WTC11 (cell line): ENCODE data around the gene CARMIL1. TPM values are rescaled to one million over a fixed set of nuclear protein-coding genes. Genes with fewer than 3 reads are reported as not detected.

Experiments used
- ATAC-seq: fragments of 200-7000 bp; cut with Tn5 transposase; 2 replicates; pipeline ENCODE4 v1.10.0; 2021; ENCODE audit warnings: mild to moderate bottlenecking, moderate library complexity
- CTCF ChIA-PET: fragments of 300-600 bp; sonication (Branson Sonifier 250); formaldehyde crosslinking; loops from one replicate; lab custom pipeline; 2021; ENCODE audit warnings: antibody characterized with exemption; lab: Charles Lee
- POLR2A ChIA-PET: fragments of 350-600 bp; sonication (Branson Sonifier 250); formaldehyde crosslinking; loops from one replicate; lab custom pipeline; 2021; ENCODE audit warnings: antibody characterized with exemption; lab: Charles Lee
- DNase-seq: peaks from one replicate; pipeline ENCODE4 v3.0.0; 2021; ENCODE audit warnings: low spot score
- H3K27ac Mint-ChIP-seq: 2 replicates; pipeline ENCODE4 v1.8.0; 2021; ENCODE audit warnings: mixed read lengths
- H3K27me3 Mint-ChIP-seq: 2 replicates; pipeline ENCODE4 v1.8.0; 2021; ENCODE audit warnings: low read depth, mild to moderate bottlenecking, moderate library complexity, mixed read lengths
- H3K36me3 Mint-ChIP-seq: 2 replicates; pipeline ENCODE4 v1.8.0; 2021; ENCODE audit warnings: mixed read lengths
- H3K4me1 Mint-ChIP-seq: 2 replicates; pipeline ENCODE4 v1.8.0; 2022; ENCODE audit warnings: mixed read lengths
- H3K4me3 Mint-ChIP-seq: 2 replicates; pipeline ENCODE4 v1.8.0; 2021; ENCODE audit warnings: mild to moderate bottlenecking, moderate library complexity, mixed read lengths
- H3K9me3 Mint-ChIP-seq: 2 replicates; pipeline ENCODE4 v1.8.0; 2021; ENCODE audit warnings: mixed read lengths
- AFF4 ChIP-seq: sonication (generic); formaldehyde crosslinking; IDR thresholded peaks from 2 replicates; pipeline ENCODE4 v1.8.1; 2023; ENCODE audit warnings: mild to moderate bottlenecking, missing genetic modification reagents, borderline replicate concordance
- ARID4B ChIP-seq: sonication (generic); formaldehyde crosslinking; IDR thresholded peaks from 2 replicates; pipeline ENCODE4 v1.8.0; 2023; ENCODE audit warnings: missing genetic modification reagents, mild to moderate bottlenecking, borderline replicate concordance
- ATF1 ChIP-seq: sonication (generic); formaldehyde crosslinking; IDR thresholded peaks from 2 replicates; pipeline ENCODE4 v1.8.1; 2023; ENCODE audit warnings: mild to moderate bottlenecking, moderate library complexity, missing genetic modification reagents
- ATF2 ChIP-seq: sonication (generic); formaldehyde crosslinking; IDR thresholded peaks from 2 replicates; pipeline ENCODE4 v1.8.1; 2022; ENCODE audit warnings: low read depth, missing genetic modification reagents, borderline replicate concordance
- CREB1 ChIP-seq: sonication (generic); formaldehyde crosslinking; IDR thresholded peaks from 2 replicates; pipeline ENCODE4 v1.8.0; 2023; ENCODE audit warnings: mild to moderate bottlenecking, missing genetic modification reagents
- E2F4 ChIP-seq: sonication (generic); formaldehyde crosslinking; IDR thresholded peaks from 2 replicates; pipeline ENCODE4 v1.8.1; 2022; ENCODE audit warnings: low read depth, mild to moderate bottlenecking, moderate library complexity, missing genetic modification reagents, borderline replicate concordance
- E2F5 ChIP-seq: sonication (generic); formaldehyde crosslinking; IDR thresholded peaks from 2 replicates; pipeline ENCODE4 v1.8.1; 2022; ENCODE audit warnings: mild to moderate bottlenecking, moderate library complexity, missing genetic modification reagents
- ELF4 ChIP-seq: sonication (generic); formaldehyde crosslinking; IDR thresholded peaks from 2 replicates; pipeline ENCODE4 v1.8.1; 2022; ENCODE audit warnings: low read depth, mild to moderate bottlenecking, moderate library complexity, missing genetic modification reagents
- ETV6 ChIP-seq: sonication (generic); formaldehyde crosslinking; IDR thresholded peaks from 2 replicates; pipeline ENCODE4 v1.8.1; 2022; ENCODE audit warnings: mild to moderate bottlenecking, missing genetic modification reagents
- GABPB1 ChIP-seq: sonication (generic); formaldehyde crosslinking; IDR thresholded peaks from 2 replicates; pipeline ENCODE4 v1.8.1; 2023; ENCODE audit warnings: mild to moderate bottlenecking, missing genetic modification reagents
- HMGXB4 ChIP-seq: sonication (generic); formaldehyde crosslinking; IDR thresholded peaks from 2 replicates; pipeline ENCODE4 v1.8.1; 2023; ENCODE audit warnings: mild to moderate bottlenecking, moderate library complexity, missing genetic modification reagents
- JAZF1 ChIP-seq: fragments of 250-450 bp; sonication (Bioruptor Pico); IDR thresholded peaks from 2 replicates; pipeline ENCODE4 v1.9.0; 2021; ENCODE audit warnings: moderate library complexity, mild to moderate bottlenecking, inconsistent platforms
- KAT7 ChIP-seq: sonication (generic); formaldehyde crosslinking; IDR thresholded peaks from 2 replicates; pipeline ENCODE4 v1.8.1; 2023; ENCODE audit warnings: missing genetic modification reagents, mild to moderate bottlenecking, borderline replicate concordance
- MXD4 ChIP-seq: fragments of 250-450 bp; sonication (Bioruptor Pico); IDR thresholded peaks from 2 replicates; pipeline ENCODE4 v1.8.0; 2021; ENCODE audit warnings: mild to moderate bottlenecking, moderate library complexity, borderline replicate concordance
- NFATC4 ChIP-seq: fragments of 250-450 bp; sonication (Bioruptor Pico); IDR thresholded peaks from 2 replicates; pipeline ENCODE4 v1.9.0; 2021; ENCODE audit warnings: mild to moderate bottlenecking
- OVOL2 ChIP-seq: fragments of 250-450 bp; sonication (Bioruptor Pico); IDR thresholded peaks from 2 replicates; pipeline ENCODE4 v1.9.0; 2021; ENCODE audit warnings: mild to moderate bottlenecking, borderline replicate concordance
- STAT6 ChIP-seq: sonication (generic); formaldehyde crosslinking; conservative IDR thresholded peaks from 2 replicates; pipeline ENCODE4 v1.8.1; 2023; ENCODE audit warnings: mild to moderate bottlenecking, low read depth, missing genetic modification reagents, moderate library complexity
- total RNA-seq: library from RNA; stranded (reverse); gene quantifications from 3 replicates; pipeline ENCODE4 v1.2.3, GENCODE V29; 2021

CARMIL1 gene
- total RNA-seq, 1 experiment from 2014 or later, result 36.2 TPM

- H3K27ac Mint-ChIP-seq, result no peak overlapping the region
- H3K4me3 Mint-ChIP-seq, result no peak overlapping the region
- no peaks in the 10 kb centered on the region for H3K36me3 Mint-ChIP-seq
- H3K27me3 Mint-ChIP-seq, result no peaks in the 10 kb centered on the region
- POLR2A ChIA-PET, result no interaction called here
- TF ChIP-seq MXD4 (CRISPR knock-in tag) (no peak), ATF2 (CRISPR knock-in tag) (no peak), AFF4 (CRISPR knock-in tag) (no peak), ETV6 (no peak), GABPB1 (CRISPR knock-in tag) (no peak), ATF1 (no peak), HMGXB4 (CRISPR knock-in tag) (no peak), ELF4 (CRISPR knock-in tag) (no peak)
- DNase-seq (no peak), ATAC-seq (no peak)
- peaks cover 26% of the 10 kb centered on the region for H3K4me1 Mint-ChIP-seq
- no peaks in the 10 kb centered on the region for H3K9me3 Mint-ChIP-seq
- CTCF ChIA-PET, result interaction anchor here (1.1 kb wide), 1 partner anchor 696 kb away, joined by 4 read pairs; no protein-coding TSS in a partner anchor
Observed at GRCh38 chr6:25296217-25296905, 17.2 kb downstream of the CARMIL1 start.

GRCh38 chr6:25297039-25297441, 17.9 kb downstream of the CARMIL1 start:
- Mint-ChIP-seq H3K36me3 (no peaks in the 10 kb centered on the region), H3K4me3 (no peak overlapping the region), H3K4me1 (peaks cover 25% of the 10 kb centered on the region), H3K27me3 (no peaks in the 10 kb centered on the region), H3K9me3 (no peaks in the 10 kb centered on the region), H3K27ac (no peak overlapping the region)
- ATAC-seq (no peak), DNase-seq (no peak)
- POLR2A ChIA-PET, result no interaction called here
- CTCF ChIA-PET, result no interaction called here
- TF ChIP-seq CREB1 (CRISPR knock-in tag) (no peak), ETV6 (no peak), KAT7 (CRISPR knock-in tag) (no peak), E2F5 (no peak), OVOL2 (no peak), STAT6 (CRISPR knock-in tag) (no peak), E2F4 (CRISPR knock-in tag) (no peak), NFATC4 (no peak), JAZF1 (CRISPR knock-in tag) (no peak), ARID4B (CRISPR knock-in tag) (no peak)
